CD4-positive, CD25-positive, alpha-beta regulatory T cell (primary cell): ENCODE data around the gene ITPKB. TPM values are rescaled to one million over a fixed set of nuclear protein-coding genes. Genes with fewer than 3 reads are reported as not detected.
A peak's percentile ranks its signal among the peaks of the same experiment; 100 is the strongest.

Experiments
- ATAC-seq, 2 donors: fragments of 150-1000 bp; cut with Tn5 transposase; one replicate each; pipeline ENCODE4 v1.10.0; 2021; ENCODE audit warnings: low read depth in 2 of 2, moderate number of reproducible peaks in 2 of 2, moderate library complexity in 1 of 2
- DNase-seq, 3 donors: peaks; one replicate each; pipeline versions ENCODE4 v3.0.0 to v3.0.0-alpha.2; 2012 to 2022; ENCODE audit warnings: mixed read lengths in 1 of 3
- H3K27ac ChIP-seq: one replicate; pipeline ENCODE4 v1.7.0; 2013; ENCODE audit warnings: mild to moderate bottlenecking, low read length; ENCODE audit not compliant: insufficient read depth, poor library complexity, severe bottlenecking
- H3K27me3 ChIP-seq: one replicate; pipeline ENCODE4 v1.7.0; 2013; ENCODE audit warnings: low read length; ENCODE audit not compliant: control insufficient read depth, insufficient read depth
- H3K36me3 ChIP-seq: one replicate; pipeline ENCODE4 v1.7.0; 2013; ENCODE audit warnings: mild to moderate bottlenecking, low read length, moderate library complexity; ENCODE audit not compliant: control insufficient read depth, insufficient read depth
- H3K4me1 ChIP-seq: 2 replicates; pipeline ENCODE4 v1.7.0; 2013; ENCODE audit warnings: mild to moderate bottlenecking, low read length; ENCODE audit not compliant: insufficient read depth, control insufficient read depth, poor library complexity, severe bottlenecking
- H3K4me3 ChIP-seq: one replicate; pipeline ENCODE4 v1.7.0; 2013; ENCODE audit warnings: low read depth, mild to moderate bottlenecking, low read length, moderate library complexity
- H3K9me3 ChIP-seq, 2 experiments: 1 replicate in 1 of 2; 2 replicates in 1 of 2; pipeline ENCODE4 v1.7.0; 2013; ENCODE audit warnings: low read length in 2 of 2, mild to moderate bottlenecking in 1 of 2, moderate library complexity in 1 of 2; ENCODE audit not compliant: control insufficient read depth in 2 of 2
- H3K27ac Mint-ChIP-seq, 3 donors: one replicate each; pipeline ENCODE4 v1.8.0; 2020 to 2022; ENCODE audit warnings: mild to moderate bottlenecking in 3 of 3, mixed read lengths in 3 of 3, moderate library complexity in 2 of 3
- H3K27me3 Mint-ChIP-seq: one replicate; pipeline ENCODE4 v1.8.0; 2022; ENCODE audit warnings: mild to moderate bottlenecking, mixed read lengths
- H3K36me3 Mint-ChIP-seq: one replicate; pipeline ENCODE4 v1.8.0; 2020; ENCODE audit warnings: mixed read lengths
- H3K4me1 Mint-ChIP-seq, 4 donors: one replicate each; pipeline ENCODE4 v1.8.0; 2020 to 2022; ENCODE audit warnings: mixed read lengths in 4 of 4, mild to moderate bottlenecking in 1 of 4
- H3K4me3 Mint-ChIP-seq, 4 donors: one replicate each; pipeline ENCODE4 v1.8.0; 2020 to 2022; ENCODE audit warnings: mild to moderate bottlenecking in 4 of 4, mixed read lengths in 4 of 4, moderate library complexity in 3 of 4
- H3K9me3 Mint-ChIP-seq, 7 donors: one replicate each; pipeline ENCODE4 v1.8.0; 2020 to 2022; ENCODE audit warnings: mixed read lengths in 7 of 7, mild to moderate bottlenecking in 3 of 7, moderate library complexity in 2 of 7
- polyA plus RNA-seq, 4 donors: library from polyadenylated mRNA; unstranded; fragments of 300-500 nt; fragmentation: Illumina TruSeq; gene quantifications; one replicate each; pipeline ENCODE4 v1.2.3, GENCODE V29; 2021
- total RNA-seq: library from RNA; stranded (reverse); gene quantifications from one replicate; pipeline ENCODE4 v1.2.3, GENCODE V29; 2022

ITPKB gene
- total and polyA plus RNA-seq, 5 donors from 2014 or later = 38.5 to 216 (median 48.0) TPM

DNA sequence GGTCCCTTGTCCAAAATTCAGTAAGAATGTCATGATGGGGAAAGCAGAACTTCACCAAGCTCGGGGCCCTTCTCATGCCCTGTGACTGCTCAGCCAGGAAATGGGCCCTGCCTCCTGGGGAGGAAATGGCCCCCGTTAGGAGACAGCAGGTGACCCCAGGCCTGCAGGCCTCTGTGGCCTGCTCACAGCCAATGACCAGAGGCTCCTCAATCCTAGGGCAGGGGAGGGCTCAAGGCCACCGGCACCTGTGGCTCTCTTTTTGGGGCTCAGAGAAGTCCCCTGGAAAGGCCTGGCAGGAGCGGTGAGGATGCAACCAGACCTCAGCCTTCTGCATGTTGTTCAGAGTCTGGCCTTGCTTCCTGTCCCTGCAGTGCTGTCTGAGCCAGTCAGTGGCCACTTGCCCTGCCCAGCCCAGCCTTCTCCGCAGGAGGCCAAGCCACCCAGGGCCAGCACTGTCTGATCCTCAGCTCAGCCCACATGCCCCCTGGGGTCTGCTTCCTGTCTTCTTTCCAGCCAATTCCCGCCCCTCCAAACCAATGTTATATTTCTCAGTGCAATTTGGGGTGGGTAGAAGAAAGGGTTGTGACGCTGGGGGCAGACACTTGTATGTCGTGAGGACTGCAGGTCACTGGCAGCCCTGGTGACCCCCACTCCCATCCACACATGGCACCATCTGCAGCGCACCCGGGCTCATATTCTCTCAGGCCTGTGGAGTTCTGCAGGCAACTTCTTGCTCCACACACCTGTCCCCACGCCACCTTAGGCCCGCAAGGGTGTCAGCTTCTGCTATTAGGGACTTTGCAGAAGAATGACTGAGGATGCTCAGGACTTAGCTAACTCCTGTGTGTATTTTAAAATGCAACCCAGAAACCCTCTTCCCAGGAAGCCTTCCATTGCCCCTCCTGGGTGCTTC is 83.6 kb downstream of the ITPKB start:
- peaks cover 6 to 55% (median 22%) of the 10 kb centered on the region in 4 donors for H3K4me1 Mint-ChIP-seq
- no peak overlapping the region for H3K27ac ChIP-seq
- H3K9me3 Mint-ChIP-seq = no peaks in the 10 kb centered on the region
- H3K4me3 ChIP-seq = peak overlapping the region; percentile 55
- peaks cover 3% of the 10 kb centered on the region for H3K4me1 ChIP-seq
- H3K27ac Mint-ChIP-seq = peak overlapping the region in 2 of 3 donors; percentile 96 to 98
- no peaks in the 10 kb centered on the region for H3K36me3 ChIP-seq
- DNase-seq (no peak), ATAC-seq (peak in 1 of 2 donors; percentile 21)
- H3K36me3 Mint-ChIP-seq = peaks cover 6% of the 10 kb centered on the region
- peak overlapping the region; percentile 66 to 91 (median 88) for H3K4me3 Mint-ChIP-seq
- H3K27me3 ChIP-seq = no peaks in the 10 kb centered on the region
- no peaks in the 10 kb centered on the region for H3K27me3 Mint-ChIP-seq
- H3K9me3 ChIP-seq = no peaks in the 10 kb centered on the region

DNA sequence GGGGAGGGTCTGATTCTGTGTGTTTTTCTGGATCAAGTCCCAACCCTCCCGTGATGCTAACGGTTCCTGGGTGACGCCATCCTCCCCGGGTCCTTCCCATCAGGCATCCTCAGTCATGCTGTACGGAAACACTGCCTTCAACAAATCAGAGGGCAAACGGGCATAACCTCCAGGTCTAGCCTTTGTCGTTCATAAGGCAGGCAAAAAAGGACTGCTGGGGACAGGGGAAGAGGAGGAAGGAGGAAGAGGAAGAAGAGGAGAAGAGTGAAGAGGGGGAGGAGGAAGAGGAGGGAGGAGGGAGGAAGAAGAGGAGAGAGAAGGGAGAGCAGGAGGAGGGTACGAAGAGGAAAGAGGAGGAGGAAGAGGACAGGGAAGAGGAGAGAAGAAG is 84.4 kb downstream of the ITPKB start:
- peaks cover 4 to 59% (median 27%) of the 10 kb centered on the region in 4 donors for H3K4me1 Mint-ChIP-seq
- H3K36me3 Mint-ChIP-seq = no peaks in the 10 kb centered on the region
- no peaks in the 10 kb centered on the region for H3K27me3 Mint-ChIP-seq
- H3K4me1 ChIP-seq = peaks cover 9% of the 10 kb centered on the region
- no peaks in the 10 kb centered on the region for H3K27me3 ChIP-seq
- DNase-seq (no peak), ATAC-seq (no peak)
- H3K4me3 ChIP-seq = peak overlapping the region; percentile 55
- H3K27ac Mint-ChIP-seq = peak overlapping the region in 1 of 3 donors; percentile 98
- H3K4me3 Mint-ChIP-seq = peak overlapping the region in 3 of 4 donors; percentile 76 to 91 (median 87)
- no peaks in the 10 kb centered on the region for H3K36me3 ChIP-seq
- no peaks in the 10 kb centered on the region for H3K9me3 ChIP-seq
- no peak overlapping the region for H3K27ac ChIP-seq
- no peaks in the 10 kb centered on the region for H3K9me3 Mint-ChIP-seq

DNA sequence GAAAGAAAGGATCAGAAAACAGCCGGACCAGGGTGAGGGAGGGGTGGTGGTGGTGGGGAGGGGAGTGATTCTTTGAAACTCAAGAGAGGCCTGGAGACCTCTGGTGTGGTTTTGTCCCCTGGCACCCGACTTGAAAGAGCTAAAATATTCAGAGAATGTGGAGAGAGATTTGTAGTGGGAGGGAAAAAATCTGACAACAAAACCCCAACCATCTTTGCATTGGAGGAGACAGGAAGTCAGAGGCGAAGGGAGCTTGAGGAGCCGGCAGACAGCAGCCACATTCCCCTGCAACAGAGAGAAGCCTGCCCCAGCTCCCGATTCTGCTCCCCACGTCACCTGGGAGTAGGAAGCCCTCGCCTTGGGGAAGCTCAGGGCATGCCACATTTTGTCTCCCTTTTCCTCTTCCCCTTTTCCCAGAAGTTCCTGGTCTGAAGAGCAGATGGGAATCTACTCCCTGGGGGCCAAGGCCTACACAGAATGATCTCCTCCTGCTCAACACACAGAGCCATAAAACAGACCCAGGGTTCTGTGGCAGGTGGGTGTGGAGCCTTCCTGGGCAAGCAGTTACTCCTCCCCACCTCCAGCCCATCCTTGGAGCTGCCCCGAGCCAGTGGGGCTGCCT is 84.9 kb downstream of the ITPKB start:
- Mint-ChIP-seq H3K36me3 (peaks cover 3% of the 10 kb centered on the region), H3K27me3 (no peaks in the 10 kb centered on the region), H3K27ac (peak overlapping the region in 1 of 3 donors; percentile 98), H3K4me1 (peaks cover 4 to 63% (median 31%) of the 10 kb centered on the region in 4 donors), H3K9me3 (peaks cover 0 to 1% (median 0%) of the 10 kb centered on the region in 7 donors), H3K4me3 (peak overlapping the region in 3 of 4 donors; percentile 87 to 94 (median 91))
- Histone ChIP-seq H3K36me3 (peaks cover 4% of the 10 kb centered on the region), H3K4me1 (peaks cover 9% of the 10 kb centered on the region), H3K27ac (no peak overlapping the region), H3K4me3 (peak overlapping the region; percentile 55), H3K9me3 (no peaks in the 10 kb centered on the region), H3K27me3 (no peaks in the 10 kb centered on the region)
- peak in 1 of 3 donors; percentile 42 for DNase-seq
- no peak for ATAC-seq

DNA sequence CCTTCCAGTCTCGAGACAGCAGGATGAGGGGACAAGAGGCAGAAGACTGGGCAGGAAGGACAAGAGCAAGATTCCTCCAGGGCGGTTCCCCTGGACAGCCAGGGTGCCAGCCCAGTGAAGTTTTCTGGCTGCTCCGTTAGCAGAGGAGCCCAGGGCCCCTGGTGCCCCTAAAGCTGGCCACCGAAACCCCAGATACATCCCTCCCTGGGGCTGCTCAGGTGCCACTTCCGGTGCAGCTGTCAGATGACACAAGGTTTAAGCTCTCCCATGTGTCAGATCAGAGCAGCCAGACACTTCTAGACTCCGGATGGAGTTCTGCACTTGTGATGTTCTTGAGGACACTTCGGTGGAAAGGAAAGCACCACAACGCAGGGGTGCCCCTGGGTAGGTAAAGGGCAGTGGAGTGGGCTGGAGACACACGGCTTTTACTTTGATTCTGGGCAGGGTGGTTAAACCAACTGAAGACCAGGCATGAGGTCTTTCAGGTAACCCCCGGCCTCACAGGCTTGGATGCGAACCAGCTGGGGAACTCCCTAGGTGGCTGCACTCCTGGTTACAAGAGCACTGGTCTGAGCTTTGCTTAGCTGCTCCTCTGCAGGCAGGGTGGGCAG is 85.7 kb downstream of the ITPKB start:
- H3K27me3 ChIP-seq = no peaks in the 10 kb centered on the region
- peaks cover 4 to 56% (median 32%) of the 10 kb centered on the region in 4 donors for H3K4me1 Mint-ChIP-seq
- no peak overlapping the region for H3K27ac ChIP-seq
- peak overlapping the region in 1 of 3 donors; percentile 98 for H3K27ac Mint-ChIP-seq
- peaks cover 0 to 1% (median 0%) of the 10 kb centered on the region in 7 donors for H3K9me3 Mint-ChIP-seq
- no peaks in the 10 kb centered on the region for H3K9me3 ChIP-seq
- peak; percentile 89 to 91 for ATAC-seq
- H3K27me3 Mint-ChIP-seq = no peaks in the 10 kb centered on the region
- peaks cover 7% of the 10 kb centered on the region for H3K36me3 Mint-ChIP-seq
- H3K4me1 ChIP-seq = peaks cover 9% of the 10 kb centered on the region
- peak overlapping the region; percentile 55 for H3K4me3 ChIP-seq
- DNase-seq = peak; percentile 69 to 90 (median 79)
- peak overlapping the region in 3 of 4 donors; percentile 87 to 94 (median 91) for H3K4me3 Mint-ChIP-seq
- peaks cover 11% of the 10 kb centered on the region for H3K36me3 ChIP-seq

DNA sequence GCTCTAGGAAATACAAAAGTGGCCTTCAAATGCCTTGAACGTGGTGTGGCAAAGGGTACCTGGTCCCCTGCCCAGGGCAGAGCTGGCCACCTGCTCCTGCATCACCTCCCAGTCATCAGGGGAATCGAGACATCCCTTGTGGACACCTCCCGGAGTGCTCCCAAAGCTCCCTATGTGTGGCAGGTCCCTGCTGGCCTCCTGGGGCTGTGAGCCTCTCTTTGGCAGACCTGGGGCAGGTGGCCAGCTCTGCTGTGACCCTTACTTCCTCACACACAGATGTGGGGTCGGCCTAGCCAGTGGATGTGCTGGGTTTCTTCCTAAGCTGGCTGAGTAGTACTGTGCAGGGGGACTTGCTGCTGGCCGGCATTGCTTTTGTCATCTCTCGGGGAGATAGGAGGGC is 86.5 kb downstream of the ITPKB start:
- Mint-ChIP-seq H3K9me3 (peaks cover 0 to 1% (median 0%) of the 10 kb centered on the region in 7 donors), H3K36me3 (peaks cover 13% of the 10 kb centered on the region), H3K27ac (peak overlapping the region in 1 of 3 donors; percentile 98), H3K4me1 (peaks cover 4 to 54% (median 34%) of the 10 kb centered on the region in 4 donors), H3K4me3 (peak overlapping the region in 3 of 4 donors; percentile 87 to 94 (median 91)), H3K27me3 (no peaks in the 10 kb centered on the region)
- no peaks in the 10 kb centered on the region for H3K27me3 ChIP-seq
- H3K27ac ChIP-seq = no peak overlapping the region
- peaks cover 19% of the 10 kb centered on the region for H3K36me3 ChIP-seq
- ATAC-seq (no peak), DNase-seq (no peak)
- H3K9me3 ChIP-seq = no peaks in the 10 kb centered on the region
- H3K4me3 ChIP-seq = peak overlapping the region; percentile 43
- H3K4me1 ChIP-seq = peaks cover 9% of the 10 kb centered on the region

DNA sequence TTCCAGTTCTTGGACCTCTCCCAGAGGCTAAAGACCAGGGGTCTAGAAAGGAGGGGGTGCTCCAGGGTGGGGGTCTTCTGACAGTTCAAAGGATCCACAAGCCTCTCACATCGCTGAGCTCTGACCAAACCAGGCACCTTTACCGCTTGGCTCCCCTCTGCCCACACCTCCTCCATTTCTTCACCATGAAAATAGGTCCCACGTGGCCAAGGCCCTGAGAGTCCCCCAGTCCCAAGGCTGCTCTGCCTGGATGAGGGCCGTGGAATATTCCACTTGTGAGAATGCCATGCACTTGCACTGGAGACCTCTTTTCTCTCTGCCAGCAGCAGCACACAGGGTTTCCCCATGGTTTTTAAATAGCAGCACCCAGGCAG is 87.4 kb downstream of the ITPKB start:
- Mint-ChIP-seq H3K36me3 (peaks cover 14% of the 10 kb centered on the region), H3K4me1 (peaks cover 4 to 45% (median 34%) of the 10 kb centered on the region in 4 donors), H3K4me3 (no peak overlapping the region), H3K27me3 (no peaks in the 10 kb centered on the region), H3K9me3 (peaks cover 0 to 1% (median 0%) of the 10 kb centered on the region in 7 donors), H3K27ac (no peak overlapping the region)
- peaks cover 28% of the 10 kb centered on the region for H3K36me3 ChIP-seq
- no peak for DNase-seq
- H3K27ac ChIP-seq = no peak overlapping the region
- no peak overlapping the region for H3K4me3 ChIP-seq
- peaks cover 16% of the 10 kb centered on the region for H3K4me1 ChIP-seq
- H3K27me3 ChIP-seq = no peaks in the 10 kb centered on the region
- H3K9me3 ChIP-seq = no peaks in the 10 kb centered on the region
- ATAC-seq = no peak

DNA sequence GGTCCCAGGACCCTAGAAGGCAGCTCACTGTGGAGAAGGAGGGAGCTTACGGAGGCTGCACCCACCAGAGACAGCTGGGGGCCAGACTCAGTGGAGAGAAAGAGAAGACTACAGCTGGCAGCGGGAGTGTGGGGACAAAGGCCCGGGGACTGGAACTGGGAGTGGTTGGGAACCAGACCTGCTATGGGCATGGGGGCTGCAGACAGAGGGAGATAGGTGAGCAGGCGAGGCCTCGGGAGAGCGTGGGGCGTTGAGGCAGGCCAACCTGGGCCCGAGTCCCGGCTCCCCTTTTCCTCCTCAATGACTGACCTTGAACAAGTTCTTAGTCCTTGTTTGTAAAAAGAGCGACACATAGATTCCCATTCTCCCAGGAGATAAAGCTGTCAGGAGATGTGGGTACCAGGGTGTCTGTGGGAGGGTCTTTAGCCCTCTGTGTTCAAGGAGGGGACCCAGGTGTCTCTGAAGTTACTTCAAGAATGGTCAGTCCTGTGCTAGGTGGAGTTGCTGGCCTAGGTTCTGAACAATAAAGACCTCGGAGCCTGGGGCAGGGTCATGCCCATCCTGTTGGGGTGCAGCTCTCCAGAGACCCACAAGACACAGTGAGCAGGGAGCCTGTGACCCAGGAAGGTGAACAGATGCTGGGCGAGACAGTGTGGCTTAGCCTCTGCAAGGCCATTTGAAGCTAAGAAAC is 87.9 kb downstream of the ITPKB start:
- Histone ChIP-seq H3K4me1 (peaks cover 21% of the 10 kb centered on the region), H3K27me3 (no peaks in the 10 kb centered on the region), H3K9me3 (no peaks in the 10 kb centered on the region), H3K4me3 (no peak overlapping the region), H3K36me3 (peaks cover 33% of the 10 kb centered on the region), H3K27ac (no peak overlapping the region)
- peaks cover 18% of the 10 kb centered on the region for H3K36me3 Mint-ChIP-seq
- DNase-seq (no peak), ATAC-seq (no peak)
- H3K27ac Mint-ChIP-seq = peak overlapping the region; percentile 87 to 97 (median 89)
- no peaks in the 10 kb centered on the region for H3K27me3 Mint-ChIP-seq
- H3K9me3 Mint-ChIP-seq = peaks cover 0 to 1% (median 0%) of the 10 kb centered on the region in 7 donors
- peaks cover 4 to 46% (median 33%) of the 10 kb centered on the region in 4 donors for H3K4me1 Mint-ChIP-seq
- H3K4me3 Mint-ChIP-seq = peak overlapping the region in 3 of 4 donors; percentile 72 to 83 (median 77)
